RWPE1 (cell line): ENCODE results near the gene SIGLEC1.

Source experiments
- CTCF ChIA-PET: fragments of 350-600 bp; sonication (Branson Sonifier 250); formaldehyde crosslinking; extraction: SDS; loops from one replicate; lab custom pipeline; 2021; lab: Yijun Ruan, JAX
- POLR2A ChIA-PET: fragments of 400-600 bp; formaldehyde crosslinking; extraction: SDS; loops from one replicate; lab custom pipeline; 2020; ENCODE audit warnings: antibody characterized with exemption; ENCODE audit not compliant: low non-redundant PET; lab: Yijun Ruan, JAX
- DNase-seq: peaks from one replicate; pipeline ENCODE4 v3.0.0; 2012; ENCODE audit warnings: low spot score
- H3K27ac ChIP-seq: fragments of 450-650 bp; 2 replicates; pipeline ENCODE4 v1.5.1; 2017
- CTCF ChIP-seq: fragments of 450-650 bp; conservative IDR thresholded peaks from 2 replicates; pipeline ENCODE4 v1.5.1; 2017; ENCODE audit warnings: low read depth, mild to moderate bottlenecking

SIGLEC1 gene

GRCh38 chr20:3723284-3723683 is 10.9 kb upstream of the SIGLEC1 start:
- H3K27ac ChIP-seq: no peak overlapping the region
- POLR2A ChIA-PET: no interaction called here
- CTCF ChIA-PET: no interaction called here
- no peak for DNase-seq
- TF ChIP-seq CTCF: no peak

GRCh38 chr20:3721912-3722311 is 9.5 kb upstream of the SIGLEC1 start:
- H3K27ac ChIP-seq: no peak overlapping the region
- CTCF ChIA-PET: interaction anchor here (0.6 kb wide), 1 partner anchor 9 kb away, joined by 3 read pairs; the partner anchor contains the start of gene SIGLEC1
- POLR2A ChIA-PET: no interaction called here
- TF ChIP-seq CTCF: no peak
- DNase-seq: no peak

GRCh38 chr20:3720626-3721025 is 8.2 kb upstream of the SIGLEC1 start:
- no peak for DNase-seq
- TF ChIP-seq CTCF: no peak
- ChIA-PET POLR2A (no interaction called here), CTCF (interaction anchor here (0.7 to 1.1 kb wide), 3 partner anchors 44 to 612 kb away, joined by 3 to 5 read pairs (median 3); no protein-coding TSS in a partner anchor)
- no peak overlapping the region for H3K27ac ChIP-seq

GRCh38 chr20:3720068-3720467 is 7.7 kb upstream of the SIGLEC1 start:
- TF ChIP-seq CTCF: no peak
- H3K27ac ChIP-seq: no peak overlapping the region
- DNase-seq: no peak
- POLR2A ChIA-PET: no interaction called here
- CTCF ChIA-PET: interaction anchor here (1.1 kb wide), 1 partner anchor 43 kb away, joined by 5 read pairs; no protein-coding TSS in a partner anchor

- no peak overlapping the region for H3K27ac ChIP-seq
- POLR2A ChIA-PET: no interaction called here
- CTCF ChIA-PET: interaction anchor here (0.6 kb wide), 1 partner anchor 9 kb away, joined by 3 read pairs; no protein-coding TSS in a partner anchor
- TF ChIP-seq CTCF: no peak
- no peak for DNase-seq
Measured at GRCh38 chr20:3719046-3719445, 6.6 kb upstream of the SIGLEC1 start.

- CTCF ChIA-PET: interaction anchor here (0.6 to 1.5 kb wide), 7 partner anchors 12 to 80 kb away, joined by 3 to 5 read pairs (median 4); partner anchors contain the start of gene ADISSP
- POLR2A ChIA-PET: no interaction called here
- peak; percentile 52 for DNase-seq
- TF ChIP-seq CTCF: peak; percentile 76
- H3K27ac ChIP-seq: no peak overlapping the region
Measured at GRCh38 chr20:3716195-3716834, 3.9 kb upstream of the SIGLEC1 start.
